NCI-H2029 treated with DMSO at 0.1 percent for 48 hours (cell line): ENCODE measurements around the gene FAM53B.
A peak's percentile ranks its signal among the peaks of the same experiment; 100 is the strongest.

Experiments
- DNase-seq: peaks from one replicate; lab custom pipeline; 2025; lab: John Stamatoyannopoulos, UW

Gene FAM53B

DNA sequence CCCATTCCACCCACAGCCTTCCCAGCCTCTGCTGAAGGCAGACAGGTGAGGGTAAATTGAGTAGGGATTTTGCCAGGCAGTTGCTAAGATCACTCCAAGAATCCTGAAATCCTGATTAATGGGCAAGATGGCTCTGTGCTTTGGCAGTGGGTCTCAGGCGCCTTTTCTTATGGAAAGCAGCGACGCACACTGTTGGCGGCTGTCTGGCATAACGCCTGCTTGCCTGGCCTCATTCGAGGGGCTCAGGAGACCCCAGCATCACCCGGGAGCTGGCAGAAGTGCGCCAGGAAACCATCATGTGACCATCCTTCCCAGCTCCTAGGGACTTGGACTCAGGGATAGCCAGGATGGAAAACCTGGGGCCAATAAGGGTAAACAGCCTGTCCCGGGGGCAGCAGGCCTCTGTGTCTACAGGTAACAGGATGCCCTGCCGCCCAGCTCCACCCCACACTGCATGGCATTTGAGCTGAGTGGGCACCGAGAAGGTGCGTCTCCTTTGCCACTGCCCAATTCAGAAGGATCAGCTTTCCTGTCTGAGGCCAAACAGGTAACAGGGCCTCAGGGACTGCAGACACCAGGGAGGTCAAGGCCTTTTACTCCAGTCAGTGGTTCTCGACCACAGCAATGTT is 98.6 kb downstream of the FAM53B start:
- no peak for DNase-seq

DNA sequence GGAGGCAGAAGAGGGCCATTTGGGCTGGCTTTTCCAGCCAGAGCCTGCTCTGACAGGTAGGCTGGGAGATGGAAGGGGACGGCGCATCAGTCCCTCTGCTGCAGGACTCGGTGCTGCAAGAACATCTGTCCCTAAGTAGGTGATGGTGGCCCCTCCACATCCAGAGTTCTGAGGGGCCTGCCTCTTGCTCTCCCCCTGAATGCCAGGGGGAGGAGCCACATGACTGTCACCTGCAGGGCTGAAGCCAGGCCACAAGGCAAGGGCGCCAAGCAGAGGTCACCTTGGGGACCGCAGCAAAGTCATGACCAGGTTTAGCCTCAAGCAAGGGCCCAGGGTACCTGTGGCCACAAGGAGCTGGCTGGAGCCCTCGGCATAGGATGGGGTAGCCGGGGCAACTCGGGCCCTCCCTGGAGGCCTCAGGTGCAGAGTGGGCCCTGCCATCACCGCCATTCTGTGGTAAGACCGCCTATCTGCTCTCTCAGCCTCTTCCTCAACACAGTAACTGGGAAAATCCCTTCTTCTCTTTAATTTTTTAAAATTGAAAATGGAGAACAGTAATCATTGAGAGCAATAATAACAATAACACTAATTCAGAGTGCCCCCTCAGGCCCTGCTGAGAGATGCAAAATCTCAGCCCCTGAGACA is 99.3 kb downstream of the FAM53B start:
- no peak for DNase-seq

DNA sequence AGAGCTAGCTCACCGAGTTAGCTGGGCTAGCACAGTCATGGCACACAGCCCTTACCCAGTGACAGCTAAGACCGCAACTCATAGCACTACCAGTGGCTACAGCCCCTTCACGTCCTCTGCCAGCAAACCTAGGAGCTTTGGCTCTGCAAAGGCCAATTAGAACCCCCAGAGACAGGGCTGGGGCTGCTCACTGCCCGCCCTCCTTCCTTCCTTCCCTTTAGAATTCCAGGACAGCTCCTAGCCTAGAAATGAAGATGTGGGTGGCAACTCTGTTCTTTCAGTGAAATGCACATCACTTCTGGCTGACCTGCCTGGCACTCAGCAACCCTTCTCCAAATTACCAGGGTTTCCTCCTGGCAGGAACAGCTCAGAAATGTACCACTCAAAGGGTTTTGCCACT is 99.9 kb downstream of the FAM53B start:
- DNase-seq, result no peak

DNA sequence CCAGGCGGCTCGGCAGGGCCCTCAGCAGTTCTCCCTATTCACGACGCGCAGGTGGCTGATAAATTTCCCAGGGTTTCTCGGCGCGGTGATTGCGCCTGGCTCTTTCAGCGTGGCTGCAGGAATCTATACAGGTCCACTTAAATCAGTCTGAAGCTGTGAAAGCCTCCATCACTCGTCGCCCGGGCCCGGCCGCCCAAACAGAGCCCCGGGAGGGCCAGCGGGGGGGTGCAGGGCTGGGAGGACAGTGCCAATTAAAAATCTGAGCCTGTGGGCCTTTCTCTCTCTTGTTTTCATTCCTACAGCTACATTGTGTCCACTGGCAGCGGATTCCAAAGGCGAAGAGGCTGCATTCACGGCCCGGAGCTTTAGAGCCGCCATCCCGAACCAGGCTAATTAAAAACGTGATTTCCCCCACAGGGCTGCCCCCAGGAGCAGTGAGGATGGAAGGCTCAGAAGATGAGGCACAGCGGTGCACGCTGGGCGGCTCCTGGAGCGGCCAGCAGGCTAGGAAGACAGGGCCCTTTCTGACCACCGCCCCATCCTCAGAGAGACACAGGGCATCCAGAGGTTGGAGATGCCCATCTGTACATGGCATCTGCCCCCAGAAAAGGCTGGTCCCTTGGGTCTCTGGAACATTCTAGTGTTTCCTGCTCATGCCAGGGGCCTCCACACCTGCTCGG is 100.7 kb downstream of the FAM53B start:
- DNase-seq, result no peak

DNA sequence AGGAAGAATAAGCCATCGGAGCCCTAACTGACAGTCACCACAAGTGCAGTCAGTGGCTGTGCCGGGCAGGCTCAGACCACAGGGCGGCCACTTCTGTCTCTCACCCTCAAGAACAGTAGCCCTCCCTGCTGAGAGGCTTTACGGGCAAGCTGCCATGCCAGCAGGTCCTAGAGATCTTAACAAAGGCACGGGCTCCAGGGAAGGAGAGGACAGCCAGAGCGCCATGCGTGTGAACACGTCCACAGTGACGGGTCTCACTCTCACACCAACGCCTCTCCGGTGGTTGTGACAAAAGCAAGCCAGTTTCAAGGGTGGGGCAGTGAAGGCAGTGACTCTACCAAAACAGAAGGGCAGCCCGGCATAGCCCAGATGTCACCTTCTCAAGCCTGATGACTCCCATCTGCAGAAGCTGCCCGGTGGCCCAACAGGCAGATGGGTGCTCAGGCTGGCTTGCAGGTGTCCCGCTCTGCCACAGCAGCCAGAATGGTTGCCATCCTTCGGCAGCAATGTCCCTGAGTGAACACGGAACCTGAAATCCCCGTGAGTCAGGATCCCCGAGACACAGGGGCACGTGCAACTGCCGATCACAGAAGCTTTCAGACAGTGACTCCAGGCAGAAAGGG is 102.0 kb downstream of the FAM53B start:
- DNase-seq, result peak; percentile 47

DNA sequence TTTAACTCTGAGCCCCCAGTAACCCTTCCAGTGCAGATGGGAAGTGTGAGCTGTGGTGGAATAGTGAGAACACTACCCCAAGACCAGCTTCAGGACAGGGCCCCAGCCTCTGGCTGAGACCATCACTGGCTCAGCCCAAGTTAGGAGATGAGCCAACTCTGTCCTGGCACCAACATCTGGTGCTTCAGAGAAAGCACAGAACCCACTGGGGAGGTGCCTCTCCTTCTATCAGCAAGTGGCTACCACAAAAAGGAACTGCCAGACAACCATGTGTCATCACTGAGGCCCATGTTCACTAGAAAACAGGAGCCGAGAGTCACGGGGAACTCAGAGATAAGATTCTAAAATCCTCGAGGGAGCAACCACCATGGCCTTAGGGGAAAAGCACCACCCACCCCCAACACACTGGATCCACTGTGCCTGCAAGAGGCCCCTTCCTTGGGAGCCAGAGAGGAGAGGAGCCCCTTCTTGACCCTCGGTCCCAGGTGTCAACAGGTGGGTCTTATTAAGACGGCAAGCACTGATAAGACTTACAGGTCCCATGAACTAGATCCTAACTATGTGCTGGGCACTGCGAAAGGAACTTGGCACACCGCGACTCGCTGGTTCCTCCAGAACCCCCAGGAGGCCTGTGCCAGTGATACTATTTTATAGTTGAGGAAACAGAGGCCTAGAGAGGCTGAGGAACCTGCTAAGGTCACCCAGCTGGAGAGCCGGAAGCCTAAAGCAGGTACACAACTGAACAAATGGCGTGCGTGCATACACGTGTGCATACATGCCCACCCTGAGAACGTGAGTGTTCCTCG is 102.7 kb downstream of the FAM53B start:
- DNase-seq, result no peak

DNA sequence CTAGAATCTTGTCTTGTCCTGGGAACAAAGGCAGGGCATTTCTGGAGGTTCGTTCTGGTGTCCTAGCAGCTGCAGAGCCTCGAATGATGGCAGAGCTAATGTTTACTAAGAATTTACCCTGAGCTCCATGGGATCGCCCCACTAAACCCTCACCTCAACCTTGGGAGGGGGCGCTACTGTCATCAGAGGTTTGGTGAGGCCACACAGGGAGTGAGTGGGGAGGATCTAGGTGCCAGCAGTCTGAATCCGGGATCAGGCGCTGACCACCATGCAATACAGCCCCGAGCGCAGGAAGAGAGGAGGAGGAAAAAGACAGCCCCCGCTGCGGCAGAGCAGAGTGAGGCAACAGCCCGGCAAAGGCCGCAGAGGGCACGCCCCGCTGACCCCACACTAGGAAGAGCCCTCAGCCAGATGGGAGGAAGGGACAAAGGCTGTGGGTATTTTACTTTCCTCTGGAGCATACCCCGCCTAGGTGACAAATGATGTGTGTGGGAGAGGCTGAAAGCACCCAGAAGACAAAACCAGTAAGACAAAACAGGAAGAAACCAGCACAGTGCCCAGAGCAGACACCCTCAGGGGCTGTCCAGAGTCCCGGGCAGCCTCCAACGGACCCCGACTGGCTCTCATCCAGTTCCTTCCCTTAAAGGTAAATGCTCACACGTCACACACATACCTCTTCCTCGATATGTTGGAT is 103.5 kb downstream of the FAM53B start:
- no peak for DNase-seq

DNA sequence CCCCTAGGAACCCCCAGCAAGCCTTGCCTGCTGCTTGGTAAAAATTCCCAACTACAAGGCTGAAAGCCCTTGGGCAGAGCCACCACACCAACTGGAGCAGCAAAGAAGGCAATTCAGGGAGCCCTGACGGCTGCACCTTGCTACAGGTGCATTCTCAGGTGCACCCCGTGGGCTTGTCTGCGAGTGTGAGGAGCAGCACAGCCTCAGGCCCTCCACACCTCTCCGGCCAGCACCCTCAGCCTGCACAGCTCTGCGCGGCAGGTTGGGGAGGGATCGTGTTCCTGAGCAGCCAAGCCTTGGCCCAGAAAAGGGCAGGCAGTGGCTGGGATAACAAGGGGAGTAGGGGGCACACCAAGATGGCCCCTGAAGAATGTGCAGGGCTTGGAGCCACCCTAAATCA is 104.1 kb downstream of the FAM53B start:
- no peak for DNase-seq

DNA sequence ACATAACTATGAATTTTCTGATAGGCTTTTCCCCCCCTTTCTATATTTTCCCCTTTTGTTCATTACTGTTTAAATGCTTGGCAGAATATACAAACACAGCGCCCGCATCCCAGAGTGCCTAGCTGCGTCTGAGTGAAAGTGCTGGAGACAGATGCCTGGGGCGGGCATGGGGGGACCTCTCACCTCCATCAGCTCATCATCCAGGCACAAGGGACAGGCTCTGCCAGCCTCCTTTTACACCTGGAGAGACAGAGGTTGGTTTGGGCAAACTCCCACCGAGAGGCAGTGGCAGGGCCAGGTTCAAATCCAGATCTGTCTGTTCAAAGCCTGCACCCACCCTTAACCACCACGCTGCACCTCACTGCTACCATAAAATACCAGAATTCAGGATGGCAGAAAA is 104.5 kb downstream of the FAM53B start:
- no peak for DNase-seq

DNA sequence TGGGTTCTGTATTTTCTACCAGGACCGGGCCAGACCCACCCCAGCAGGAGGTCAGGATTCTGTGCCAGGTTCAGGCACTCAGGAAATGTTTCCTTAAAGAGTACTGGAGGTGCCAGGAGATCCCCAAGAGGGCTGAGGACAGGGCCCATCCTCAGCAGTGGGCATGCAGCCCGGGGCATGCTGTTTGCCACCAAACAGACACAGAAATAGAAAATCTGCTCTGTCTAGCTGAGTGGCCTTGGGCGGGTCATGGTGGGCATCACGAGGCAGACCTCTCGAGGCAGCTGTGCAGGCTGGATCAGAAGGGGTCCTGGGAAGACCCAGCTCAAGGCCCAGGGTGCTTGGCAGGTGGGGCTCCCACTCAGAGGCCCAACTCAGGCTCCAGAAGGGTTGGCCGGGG is 105.0 kb downstream of the FAM53B start:
- DNase-seq, result no peak

DNA sequence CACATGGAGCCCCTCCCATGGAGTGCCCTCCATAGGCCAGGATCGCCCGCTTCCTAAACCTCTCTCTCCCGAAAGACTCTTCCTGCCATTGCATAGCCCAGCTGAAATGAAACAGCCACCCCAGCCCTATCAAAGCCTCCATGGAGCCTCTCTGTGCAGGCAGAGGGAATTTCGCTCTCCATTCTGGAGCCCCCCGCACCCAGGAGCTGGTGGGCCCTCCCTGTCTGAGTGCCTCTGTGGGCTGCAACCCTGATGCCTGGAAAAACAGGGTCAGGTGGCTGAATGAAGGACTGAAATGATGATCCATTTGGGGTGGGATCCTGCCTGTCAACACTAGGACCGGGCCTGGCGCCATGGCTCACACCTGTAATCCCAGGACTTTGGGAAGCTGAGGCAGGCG is 106.4 kb downstream of the FAM53B start:
- no peak for DNase-seq

DNA sequence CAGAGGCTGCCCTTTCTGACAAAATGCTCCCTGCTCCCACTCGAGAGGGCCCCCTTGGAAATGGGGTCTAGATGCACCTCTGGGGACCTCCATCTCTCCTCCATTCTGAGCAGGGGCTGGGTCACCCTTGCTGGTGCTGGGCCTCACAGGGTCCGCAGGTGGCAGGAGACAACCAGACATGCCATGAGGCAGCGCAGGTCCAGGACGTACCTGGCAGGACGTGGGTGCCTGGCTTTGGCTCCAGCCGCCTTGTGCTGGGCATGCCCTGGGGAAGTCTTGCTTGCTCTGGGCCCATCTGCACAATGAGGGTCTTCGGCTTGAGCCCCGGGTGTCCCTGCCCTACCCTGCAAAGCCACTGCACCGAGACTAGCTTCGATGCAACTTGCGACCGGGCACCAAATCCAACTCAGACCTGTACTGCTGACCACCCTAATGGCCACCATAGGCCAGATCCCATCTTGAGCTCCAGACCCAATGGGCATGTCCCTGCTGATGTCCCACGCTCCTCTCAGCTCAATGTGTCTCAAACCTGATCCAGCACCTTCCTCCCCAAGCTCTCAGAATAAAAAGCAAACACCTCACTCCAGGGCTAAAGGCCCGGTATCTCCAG is 107.0 kb downstream of the FAM53B start:
- DNase-seq, result no peak

DNA sequence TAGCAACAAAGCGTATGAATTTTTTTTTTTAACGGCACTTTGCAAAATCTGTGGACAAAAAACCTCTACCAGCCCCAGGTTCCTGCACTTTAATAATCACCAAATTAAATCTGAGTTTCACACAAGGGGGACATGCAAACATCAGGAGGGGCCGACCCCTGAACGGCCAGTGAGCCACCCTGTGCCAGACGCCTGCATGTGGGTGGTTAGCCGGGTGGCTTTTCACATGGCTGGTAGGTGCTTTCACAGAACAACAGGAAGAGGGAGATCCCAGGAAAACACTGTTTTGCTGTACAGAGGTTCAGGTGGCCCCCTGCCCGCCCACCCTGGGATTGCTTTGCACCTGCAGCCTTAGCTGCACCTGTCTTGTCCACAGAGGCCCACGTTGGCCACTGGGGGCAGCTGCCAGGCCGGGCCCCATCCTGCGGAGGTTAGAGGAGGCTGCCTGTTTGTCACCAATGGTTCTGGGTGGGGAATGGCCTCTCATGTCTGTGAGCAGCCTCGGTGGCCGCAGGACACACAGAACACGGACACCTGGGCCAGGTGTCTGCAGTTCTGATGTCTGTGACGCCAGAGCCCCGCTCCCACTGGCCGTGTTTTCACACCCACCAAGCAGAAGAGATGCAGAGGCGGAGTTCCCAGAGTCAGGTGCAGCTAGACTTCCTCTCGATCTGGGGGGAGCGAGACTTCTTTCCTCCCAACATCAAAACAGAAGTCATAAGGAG is 107.7 kb downstream of the FAM53B start:
- no peak for DNase-seq

DNA sequence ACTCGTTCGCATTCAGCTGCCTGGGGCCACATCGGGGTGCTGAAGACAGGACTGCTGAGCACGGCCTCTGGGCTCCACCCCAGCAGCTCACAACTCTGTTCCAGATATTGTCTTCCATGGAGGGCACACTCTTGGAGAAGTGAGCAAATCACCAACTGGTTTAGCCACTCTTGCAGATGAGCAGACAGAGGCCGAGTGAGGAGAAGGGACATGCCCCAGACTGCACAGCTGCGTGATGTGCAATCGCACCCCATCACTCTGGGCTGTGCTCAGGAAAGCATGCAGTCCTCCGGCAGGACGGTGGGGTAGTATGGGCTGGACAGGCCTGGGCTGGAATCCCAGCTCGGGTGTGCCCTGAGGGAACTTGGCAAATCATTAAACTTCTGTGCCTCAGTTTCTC is 111.6 kb downstream of the FAM53B start:
- no peak for DNase-seq

DNA sequence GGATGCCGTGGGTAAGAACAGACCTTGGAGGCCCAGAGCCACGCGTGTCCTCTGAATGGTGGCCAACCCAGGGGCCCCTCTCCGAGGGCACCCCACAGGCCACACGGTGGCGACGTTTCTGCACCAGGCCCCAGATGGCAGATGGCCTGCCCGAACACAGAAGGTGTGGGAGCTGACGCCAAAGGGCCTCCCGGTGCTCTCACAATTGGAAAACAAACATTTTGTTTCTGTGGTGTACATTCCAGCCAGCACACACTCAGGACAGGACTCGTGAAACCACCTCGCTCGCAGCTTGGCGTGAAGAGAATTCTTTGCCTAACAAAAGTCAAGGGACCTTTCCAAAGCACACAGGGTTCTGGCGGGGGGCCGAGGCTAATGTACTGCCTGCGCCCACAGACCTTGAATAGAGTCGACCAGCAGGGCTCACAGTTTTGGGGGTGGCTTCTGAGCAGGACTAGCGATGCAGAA is 112.1 kb downstream of the FAM53B start:
- DNase-seq, result no peak

DNA sequence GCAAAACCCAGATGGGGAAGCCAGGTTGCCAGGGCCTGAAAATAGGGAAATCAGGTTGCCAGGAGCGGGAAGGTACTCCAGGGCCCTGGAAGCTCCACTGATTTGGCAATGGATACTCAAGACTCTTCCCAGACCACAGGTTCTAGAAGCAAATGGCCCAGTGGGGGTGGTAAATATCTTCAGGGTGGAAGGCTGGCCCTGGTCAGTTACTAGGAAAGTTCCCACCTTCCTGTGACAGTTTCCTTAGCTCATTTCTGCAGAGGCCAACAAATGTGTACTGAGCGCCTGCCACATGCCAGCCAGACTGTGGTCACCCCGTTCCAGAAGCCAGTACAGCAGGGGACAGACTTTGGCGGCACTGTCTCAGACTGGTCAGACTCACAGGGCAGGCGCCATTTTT is 113.6 kb downstream of the FAM53B start:
- DNase-seq, result no peak

DNA sequence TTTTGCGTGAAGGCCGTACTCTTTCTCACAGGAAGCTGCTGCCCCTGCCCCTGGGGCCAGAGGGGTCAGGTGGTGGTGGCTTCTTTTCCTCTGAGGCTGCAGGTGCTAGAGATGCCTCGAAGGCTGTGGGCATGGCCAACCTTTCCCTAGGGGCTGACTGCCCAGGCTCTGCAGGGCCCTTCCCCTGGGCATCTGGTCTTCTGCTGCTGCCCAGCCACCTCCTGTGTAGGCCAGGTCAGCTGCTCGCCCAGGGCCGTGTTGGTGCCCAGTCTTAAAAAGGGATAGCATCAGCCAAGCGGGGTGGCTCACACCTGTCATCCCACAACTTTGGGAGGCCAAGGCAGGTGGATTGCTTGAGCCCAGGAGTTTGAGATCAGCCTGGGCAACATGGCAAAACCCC is 114.3 kb downstream of the FAM53B start:
- no peak for DNase-seq

DNA sequence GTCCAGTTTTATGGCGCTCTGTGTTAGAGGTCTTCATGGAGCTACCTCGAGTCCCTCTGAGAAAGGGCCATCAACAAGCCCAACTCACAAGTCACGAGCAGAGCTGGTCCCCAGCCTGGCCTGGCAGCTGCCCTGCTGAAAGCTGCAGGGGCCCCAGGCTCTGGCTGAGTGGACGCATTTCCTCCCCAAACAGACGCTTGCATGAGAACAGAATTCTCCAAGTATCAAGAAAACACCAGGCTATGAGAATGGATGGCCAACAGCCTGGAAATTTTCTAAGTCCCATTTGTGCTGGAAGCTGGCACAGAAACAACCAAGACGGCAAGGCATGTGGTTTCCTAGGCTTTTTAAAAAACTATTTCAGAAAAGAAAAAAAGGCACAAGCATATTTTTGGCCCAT is 114.8 kb downstream of the FAM53B start:
- no peak for DNase-seq

DNA sequence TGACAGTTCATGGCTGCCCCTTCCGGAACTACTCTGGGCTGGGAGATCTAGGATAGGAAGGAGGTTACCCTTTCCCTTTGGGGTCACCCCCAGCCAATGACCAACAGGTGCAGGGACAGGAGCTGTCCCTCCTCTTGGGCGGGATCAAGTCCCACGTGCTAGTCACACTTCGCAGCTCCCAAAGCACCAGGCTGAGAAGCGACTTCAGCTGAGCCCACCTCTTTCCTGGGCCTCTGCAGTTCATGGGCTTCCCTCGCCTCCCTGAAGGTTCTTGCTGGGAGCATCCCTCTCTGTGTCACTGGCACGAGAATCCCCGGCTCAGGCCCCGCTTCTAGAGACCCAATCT is 115.5 kb downstream of the FAM53B start:
- no peak for DNase-seq

DNA sequence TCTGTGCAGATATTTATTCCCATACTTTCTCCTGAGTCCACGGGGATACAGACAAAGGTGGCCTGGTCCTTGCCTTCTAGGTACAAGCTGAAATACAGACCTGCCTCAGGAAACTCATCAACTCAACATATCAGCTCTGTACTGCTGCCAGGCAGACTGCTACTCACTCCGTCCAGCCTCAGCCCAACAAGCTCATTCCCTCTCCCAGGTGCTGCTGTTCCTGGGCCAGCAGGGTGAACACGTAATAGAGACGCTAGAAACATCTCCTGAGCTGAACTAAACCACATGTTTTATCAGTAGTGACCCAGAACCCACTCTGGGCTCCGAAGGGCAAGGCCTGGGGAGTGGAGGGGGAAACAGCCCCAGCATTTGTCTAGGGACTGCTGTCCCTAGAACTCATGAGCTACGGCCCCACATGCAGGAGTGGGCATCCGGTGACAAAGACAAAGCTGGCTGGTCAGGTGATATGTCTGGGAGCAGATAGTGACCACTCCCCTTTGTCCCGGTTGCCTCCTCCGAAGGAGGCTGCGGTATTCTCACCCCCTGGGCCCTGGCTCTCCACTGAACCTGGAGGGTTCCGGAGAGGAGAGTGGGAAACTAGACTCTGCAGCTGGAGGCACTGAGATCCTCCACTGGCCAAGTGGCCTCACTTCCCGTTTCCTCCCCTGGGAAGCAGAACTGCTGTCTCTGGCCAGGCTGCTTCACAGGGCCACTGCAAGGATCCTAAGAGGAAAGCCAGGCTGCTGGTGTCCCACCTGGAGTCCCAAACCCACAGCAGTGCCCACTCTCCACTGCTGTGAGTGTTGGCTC is 116.1 kb downstream of the FAM53B start:
- DNase-seq, result no peak
